Chondrocyte (in vitro differentiated cells): Measurements from ENCODE around the gene HSPA14. TPM values are rescaled to one million over a fixed set of nuclear protein-coding genes. Genes with fewer than 3 reads are reported as not detected.

Experiments
- DNase-seq: peaks from one replicate; pipeline ENCODE4 v3.0.0; 2021; ENCODE audit warnings: mixed read lengths, low spot score
- H3K27ac Mint-ChIP-seq: one replicate; pipeline ENCODE4 v1.8.0; 2021; ENCODE audit warnings: mild to moderate bottlenecking, moderate library complexity, mixed read lengths; ENCODE audit not compliant: unreplicated experiment
- H3K27me3 Mint-ChIP-seq: 2 replicates; pipeline ENCODE4 v1.8.0; 2021; ENCODE audit warnings: low read depth, mixed read lengths
- H3K36me3 Mint-ChIP-seq: 2 replicates; pipeline ENCODE4 v1.8.0; 2021; ENCODE audit warnings: low read depth, mixed read lengths
- H3K4me1 Mint-ChIP-seq: 2 replicates; pipeline ENCODE4 v1.8.0; 2021; ENCODE audit warnings: low read depth, mild to moderate bottlenecking, mixed read lengths
- H3K4me3 Mint-ChIP-seq: one replicate; pipeline ENCODE4 v1.8.0; 2021; ENCODE audit warnings: mild to moderate bottlenecking, moderate library complexity, mixed read lengths; ENCODE audit not compliant: unreplicated experiment
- H3K9me3 Mint-ChIP-seq: 2 replicates; pipeline ENCODE4 v1.8.0; 2021; ENCODE audit warnings: low read depth, mixed read lengths
- total RNA-seq: library from RNA; stranded (reverse); gene quantifications from 3 replicates; pipeline ENCODE4 v1.2.1, GENCODE V29; 2021
- TF ChIP-seq, protein P1 (sequence below): fragments of 200-600 bp; sonication (generic); IDR thresholded peaks from 2 replicates; pipeline ENCODE4 v1.5.0; 2021; ENCODE audit warnings: antibody characterized with exemption, mild to moderate bottlenecking, moderate library complexity

HSPA14 gene
- total RNA-seq, 1 donor from 2014 or later: 7.0 TPM

DNA sequence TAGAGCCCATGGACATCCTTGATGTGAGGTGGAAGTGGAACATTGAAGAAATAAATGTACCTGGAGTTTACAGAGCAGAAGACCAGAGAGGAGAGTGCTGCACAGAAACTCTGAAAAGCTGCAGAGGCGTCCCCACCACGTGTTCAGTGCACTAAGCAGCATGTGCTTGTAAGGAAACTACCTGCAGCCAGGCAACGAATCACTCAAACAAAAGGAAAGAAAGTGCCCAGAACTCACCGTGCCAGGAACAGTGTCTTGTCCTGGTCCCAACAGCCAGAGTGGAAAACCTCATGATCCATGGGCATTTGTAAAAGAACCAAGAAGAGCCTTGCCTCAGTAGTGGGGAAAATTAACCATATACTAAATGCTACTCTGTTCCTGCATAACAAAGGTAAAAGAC lies 72.8 kb downstream of the HSPA14 start:
- Mint-ChIP-seq H3K4me3 (no peak overlapping the region), H3K27me3 (no peaks in the 10 kb centered on the region), H3K36me3 (peaks cover 51% of the 10 kb centered on the region), H3K9me3 (peaks cover 7% of the 10 kb centered on the region), H3K4me1 (peaks cover 3% of the 10 kb centered on the region), H3K27ac (no peak overlapping the region)
- DNase-seq: no peak
- TF ChIP-seq, protein P1, sequence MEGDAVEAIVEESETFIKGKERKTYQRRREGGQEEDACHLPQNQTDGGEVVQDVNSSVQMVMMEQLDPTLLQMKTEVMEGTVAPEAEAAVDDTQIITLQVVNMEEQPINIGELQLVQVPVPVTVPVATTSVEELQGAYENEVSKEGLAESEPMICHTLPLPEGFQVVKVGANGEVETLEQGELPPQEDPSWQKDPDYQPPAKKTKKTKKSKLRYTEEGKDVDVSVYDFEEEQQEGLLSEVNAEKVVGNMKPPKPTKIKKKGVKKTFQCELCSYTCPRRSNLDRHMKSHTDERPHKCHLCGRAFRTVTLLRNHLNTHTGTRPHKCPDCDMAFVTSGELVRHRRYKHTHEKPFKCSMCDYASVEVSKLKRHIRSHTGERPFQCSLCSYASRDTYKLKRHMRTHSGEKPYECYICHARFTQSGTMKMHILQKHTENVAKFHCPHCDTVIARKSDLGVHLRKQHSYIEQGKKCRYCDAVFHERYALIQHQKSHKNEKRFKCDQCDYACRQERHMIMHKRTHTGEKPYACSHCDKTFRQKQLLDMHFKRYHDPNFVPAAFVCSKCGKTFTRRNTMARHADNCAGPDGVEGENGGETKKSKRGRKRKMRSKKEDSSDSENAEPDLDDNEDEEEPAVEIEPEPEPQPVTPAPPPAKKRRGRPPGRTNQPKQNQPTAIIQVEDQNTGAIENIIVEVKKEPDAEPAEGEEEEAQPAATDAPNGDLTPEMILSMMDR: no peak

DNA sequence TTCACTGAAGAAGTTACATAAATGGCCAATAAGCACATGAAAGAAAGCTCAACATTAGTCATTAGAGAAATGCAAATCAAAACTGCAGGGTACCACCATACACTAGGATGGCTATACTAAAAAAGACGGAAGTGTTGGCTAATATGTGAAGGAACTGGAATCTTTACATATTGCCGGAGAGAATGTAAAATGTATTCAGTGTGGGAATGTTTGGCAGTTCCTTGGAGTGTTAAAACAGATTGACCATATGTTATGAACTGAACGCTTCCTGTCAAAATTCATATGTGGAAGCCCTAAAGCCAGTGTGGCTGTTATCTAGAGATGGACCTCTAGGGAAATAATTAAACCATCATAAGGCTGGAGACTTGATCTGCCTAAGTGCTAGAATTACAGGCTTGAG lies 73.7 kb downstream of the HSPA14 start:
- H3K9me3 Mint-ChIP-seq: peaks cover 14% of the 10 kb centered on the region
- H3K4me1 Mint-ChIP-seq: peaks cover 3% of the 10 kb centered on the region
- DNase-seq: no peak
- no peak overlapping the region for H3K27ac Mint-ChIP-seq
- H3K36me3 Mint-ChIP-seq: peaks cover 57% of the 10 kb centered on the region
- H3K27me3 Mint-ChIP-seq: no peaks in the 10 kb centered on the region
- TF ChIP-seq, protein P1: no peak
- no peak overlapping the region for H3K4me3 Mint-ChIP-seq

DNA sequence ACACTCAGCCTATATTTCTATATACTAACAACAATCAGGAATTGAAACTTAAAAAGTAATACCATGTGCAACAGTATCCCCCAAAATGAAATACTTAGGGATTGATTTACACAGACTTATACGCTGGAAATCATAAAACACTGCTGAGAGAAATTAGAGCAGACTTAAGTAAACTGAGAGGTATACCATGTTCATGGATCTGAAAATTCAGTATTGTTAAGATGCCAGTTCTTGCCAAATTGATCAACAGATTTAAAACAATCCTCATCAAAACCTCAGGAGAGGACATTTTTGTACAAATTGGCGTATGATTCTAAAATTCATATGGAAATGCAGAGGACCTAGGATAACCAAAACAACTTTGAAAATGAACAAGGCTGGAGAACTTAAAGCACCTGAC lies 78.5 kb downstream of the HSPA14 start:
- Mint-ChIP-seq H3K9me3 (peaks cover 17% of the 10 kb centered on the region), H3K4me1 (peaks cover 3% of the 10 kb centered on the region), H3K36me3 (peaks cover 64% of the 10 kb centered on the region), H3K27me3 (no peaks in the 10 kb centered on the region), H3K27ac (no peak overlapping the region), H3K4me3 (no peak overlapping the region)
- TF ChIP-seq, protein P1: no peak
- DNase-seq: no peak

DNA sequence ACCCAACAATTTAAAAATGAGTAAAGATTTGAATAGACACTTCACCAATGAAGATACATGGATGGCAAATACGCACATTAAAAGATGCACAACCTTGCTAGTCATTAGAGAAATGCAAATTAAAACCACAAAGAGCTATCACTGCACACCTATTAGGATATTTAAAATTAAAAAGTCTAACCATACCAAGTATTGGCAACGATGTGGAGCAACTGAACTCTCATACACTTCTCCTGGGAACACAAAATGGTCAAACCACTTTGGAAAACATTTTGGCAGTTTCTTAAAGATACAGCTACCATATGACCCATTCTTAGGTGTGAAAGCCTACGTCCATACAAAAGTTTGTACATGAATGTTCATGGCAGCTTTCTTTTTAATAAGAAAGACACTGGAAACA lies 79.7 kb downstream of the HSPA14 start:
- H3K9me3 Mint-ChIP-seq: peaks cover 17% of the 10 kb centered on the region
- H3K4me1 Mint-ChIP-seq: peaks cover 3% of the 10 kb centered on the region
- no peaks in the 10 kb centered on the region for H3K27me3 Mint-ChIP-seq
- TF ChIP-seq, protein P1: no peak
- DNase-seq: no peak
- no peak overlapping the region for H3K27ac Mint-ChIP-seq
- H3K36me3 Mint-ChIP-seq: peaks cover 70% of the 10 kb centered on the region
- no peak overlapping the region for H3K4me3 Mint-ChIP-seq

DNA sequence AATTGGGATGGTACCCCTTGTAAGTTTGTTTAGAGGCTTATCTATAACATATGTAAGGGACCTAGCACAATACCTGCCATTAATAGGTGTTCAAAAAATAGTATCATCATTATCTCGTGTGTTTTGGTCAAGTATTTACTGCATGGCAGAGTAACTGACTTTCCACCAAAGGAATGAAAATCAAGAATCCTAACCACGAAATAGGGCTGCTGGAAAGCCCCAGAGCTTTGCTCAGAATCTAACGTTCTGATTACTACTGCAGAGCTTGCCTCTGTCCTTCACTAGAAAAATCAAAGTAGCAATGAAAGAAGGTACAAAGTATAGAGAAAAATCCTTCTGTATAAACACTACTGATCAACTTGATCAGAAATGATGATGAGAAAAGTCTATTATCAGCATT lies 80.9 kb downstream of the HSPA14 start:
- TF ChIP-seq, protein P1: no peak
- peaks cover 17% of the 10 kb centered on the region for H3K9me3 Mint-ChIP-seq
- H3K27me3 Mint-ChIP-seq: no peaks in the 10 kb centered on the region
- no peak for DNase-seq
- H3K27ac Mint-ChIP-seq: no peak overlapping the region
- peaks cover 3% of the 10 kb centered on the region for H3K4me1 Mint-ChIP-seq
- peaks cover 67% of the 10 kb centered on the region for H3K36me3 Mint-ChIP-seq
- H3K4me3 Mint-ChIP-seq: no peak overlapping the region

Other genes with a start within 250 kb of the HSPA14 start
- 13.8 to 29.6 TPM (median 29.1 TPM) in 3 replicates for gene FAM107B, start 63.4 kb upstream of the HSPA14 start, total RNA-seq
- gene CDNF, start 269 bp upstream of the HSPA14 start, total RNA-seq: 0.32 to 1.9 TPM (median 0.69 TPM) in 3 replicates
- gene MSANTD7, start within 50 bp of the HSPA14 start, total RNA-seq: 11.3 to 13.4 TPM (median 12.3 TPM) in 3 replicates
- 8.3 to 13.1 TPM (median 9.2 TPM) in 3 replicates for gene SUV39H2, start 40.6 kb downstream of the HSPA14 start, total RNA-seq
- gene DCLRE1C, start 115.8 kb downstream of the HSPA14 start, total RNA-seq: 7.1 to 7.4 TPM (median 7.4 TPM) in 3 replicates
- not detected in 3 replicates for gene MEIG1, start 121.1 kb downstream of the HSPA14 start, total RNA-seq
- gene OLAH, start 205.6 kb downstream of the HSPA14 start, total RNA-seq: 1.9 to 3.4 TPM (median 2.1 TPM) in 3 replicates